Activated T-helper 17 cell treated with anti-CD3 and anti-CD28 coated beads, Interleukin-2, amount 50 U/mL, for 72 hours (primary cell): ENCODE measurements around the gene NDFIP2. TPM values are rescaled to one million over a fixed set of nuclear protein-coding genes. Genes with fewer than 3 reads are reported as not detected.
"Not testable (repeated sequence)": the region's sequence is repeated elsewhere in the genome, so short reads cannot be mapped to it uniquely, and the experiment has no call there.

Experiments used
- ATAC-seq: fragments of 150-1000 bp; cut with Tn5 transposase; replicated peaks from 2 replicates; pipeline ENCODE4 v1.10.0; 2021; ENCODE audit warnings: mild to moderate bottlenecking, moderate library complexity
- H3K27ac Mint-ChIP-seq: one replicate; pipeline ENCODE4 v1.8.0; 2022; ENCODE audit warnings: mixed read lengths
- H3K27me3 Mint-ChIP-seq: one replicate; pipeline ENCODE4 v1.8.0; 2022; ENCODE audit warnings: mixed read lengths
- H3K36me3 Mint-ChIP-seq: one replicate; pipeline ENCODE4 v1.8.0; 2022; ENCODE audit warnings: low read depth, mild to moderate bottlenecking, mixed read lengths
- H3K4me1 Mint-ChIP-seq: one replicate; pipeline ENCODE4 v1.8.0; 2022; ENCODE audit warnings: mixed read lengths
- H3K4me3 Mint-ChIP-seq: one replicate; pipeline ENCODE4 v1.8.0; 2022; ENCODE audit warnings: mild to moderate bottlenecking, mixed read lengths
- H3K9me3 Mint-ChIP-seq: one replicate; pipeline ENCODE4 v1.8.0; 2022; ENCODE audit warnings: mixed read lengths
- total RNA-seq, 2 donors: library from RNA; stranded (reverse); gene quantifications; one replicate each; pipeline ENCODE4 v1.2.3, GENCODE V29; 2022

The NDFIP2 gene
- total RNA-seq, 2 donors from 2014 or later = 80.6 to 129 TPM

GRCh38 chr13:79548902-79549301, 67.9 kb downstream of the NDFIP2 start:
- no peak for ATAC-seq
- H3K4me3 Mint-ChIP-seq = no peak overlapping the region
- no peak overlapping the region for H3K27ac Mint-ChIP-seq
- H3K9me3 Mint-ChIP-seq = no peaks in the 10 kb centered on the region
- H3K4me1 Mint-ChIP-seq = no peaks in the 10 kb centered on the region
- H3K27me3 Mint-ChIP-seq = no peaks in the 10 kb centered on the region
- peaks cover 60% of the 10 kb centered on the region for H3K36me3 Mint-ChIP-seq

GRCh38 chr13:79549355-79550106, 68.6 kb downstream of the NDFIP2 start:
- Mint-ChIP-seq H3K27ac (no peak overlapping the region), H3K4me3 (no peak overlapping the region), H3K9me3 (no peaks in the 10 kb centered on the region), H3K4me1 (no peaks in the 10 kb centered on the region), H3K36me3 (peaks cover 63% of the 10 kb centered on the region), H3K27me3 (no peaks in the 10 kb centered on the region)
- ATAC-seq = no peak

- no peaks in the 10 kb centered on the region for H3K4me1 Mint-ChIP-seq
- no peak overlapping the region for H3K27ac Mint-ChIP-seq
- H3K36me3 Mint-ChIP-seq = peaks cover 47% of the 10 kb centered on the region
- H3K27me3 Mint-ChIP-seq = no peaks in the 10 kb centered on the region
- no peak for ATAC-seq
- H3K9me3 Mint-ChIP-seq = peaks cover 8% of the 10 kb centered on the region
- no peak overlapping the region for H3K4me3 Mint-ChIP-seq
These were observed 76.7 kb downstream of the NDFIP2 start for GRCh38 chr13:79557666-79558065.

GRCh38 chr13:79560954-79561353, 80.0 kb downstream of the NDFIP2 start:
- H3K9me3 Mint-ChIP-seq = peaks cover 23% of the 10 kb centered on the region
- peaks cover 31% of the 10 kb centered on the region for H3K36me3 Mint-ChIP-seq
- no peak for ATAC-seq
- H3K27ac Mint-ChIP-seq = no peak overlapping the region
- H3K4me3 Mint-ChIP-seq = no peak overlapping the region
- peaks cover 4% of the 10 kb centered on the region for H3K27me3 Mint-ChIP-seq
- H3K4me1 Mint-ChIP-seq = no peaks in the 10 kb centered on the region

- ATAC-seq = no peak
- Mint-ChIP-seq H3K36me3 (peaks cover 19% of the 10 kb centered on the region), H3K4me3 (no peak overlapping the region), H3K27me3 (peaks cover 4% of the 10 kb centered on the region), H3K27ac (no peak overlapping the region), H3K4me1 (no peaks in the 10 kb centered on the region), H3K9me3 (peaks cover 23% of the 10 kb centered on the region)
These were observed 81.6 kb downstream of the NDFIP2 start for GRCh38 chr13:79562557-79562956.

GRCh38 chr13:79566118-79566517, 85.2 kb downstream of the NDFIP2 start:
- H3K4me3 Mint-ChIP-seq = no peak overlapping the region
- no peak overlapping the region for H3K27ac Mint-ChIP-seq
- H3K27me3 Mint-ChIP-seq = peaks cover 8% of the 10 kb centered on the region
- H3K4me1 Mint-ChIP-seq = no peaks in the 10 kb centered on the region
- no peaks in the 10 kb centered on the region for H3K36me3 Mint-ChIP-seq
- peaks cover 19% of the 10 kb centered on the region for H3K9me3 Mint-ChIP-seq
- ATAC-seq = no peak

GRCh38 chr13:79571147-79571546, 90.2 kb downstream of the NDFIP2 start:
- ATAC-seq = no peak
- Mint-ChIP-seq H3K27me3 (peaks cover 4% of the 10 kb centered on the region), H3K27ac (no peak overlapping the region), H3K9me3 (peaks cover 6% of the 10 kb centered on the region), H3K4me1 (no peaks in the 10 kb centered on the region), H3K4me3 (no peak overlapping the region), H3K36me3 (no peaks in the 10 kb centered on the region)

- H3K27me3 Mint-ChIP-seq, H3K4me3 Mint-ChIP-seq, ATAC-seq, H3K4me1 Mint-ChIP-seq, H3K27ac Mint-ChIP-seq, H3K9me3 Mint-ChIP-seq, H3K36me3 Mint-ChIP-seq: not testable (repeated sequence)
These were observed 92.9 kb downstream of the NDFIP2 start for GRCh38 chr13:79573892-79574291.

GRCh38 chr13:79581870-79582315, 100.9 kb downstream of the NDFIP2 start:
- Mint-ChIP-seq H3K9me3 (peaks cover 3% of the 10 kb centered on the region), H3K27ac (no peak overlapping the region), H3K4me1 (no peaks in the 10 kb centered on the region), H3K36me3 (no peaks in the 10 kb centered on the region), H3K4me3 (no peak overlapping the region), H3K27me3 (no peaks in the 10 kb centered on the region)
- no peak for ATAC-seq

- H3K36me3 Mint-ChIP-seq = no peaks in the 10 kb centered on the region
- no peak for ATAC-seq
- H3K27ac Mint-ChIP-seq = no peak overlapping the region
- H3K9me3 Mint-ChIP-seq = no peaks in the 10 kb centered on the region
- H3K4me1 Mint-ChIP-seq = no peaks in the 10 kb centered on the region
- no peaks in the 10 kb centered on the region for H3K27me3 Mint-ChIP-seq
- H3K4me3 Mint-ChIP-seq = no peak overlapping the region
These were observed 101.9 kb downstream of the NDFIP2 start for GRCh38 chr13:79582896-79583295.

GRCh38 chr13:79585033-79585432, 104.1 kb downstream of the NDFIP2 start:
- Mint-ChIP-seq H3K4me1 (no peaks in the 10 kb centered on the region), H3K9me3 (no peaks in the 10 kb centered on the region), H3K27me3 (no peaks in the 10 kb centered on the region), H3K4me3 (no peak overlapping the region), H3K36me3 (no peaks in the 10 kb centered on the region), H3K27ac (no peak overlapping the region)
- ATAC-seq = no peak

GRCh38 chr13:79589603-79590393, 108.8 kb downstream of the NDFIP2 start:
- ATAC-seq = no peak
- Mint-ChIP-seq H3K9me3 (peaks cover 3% of the 10 kb centered on the region), H3K4me1 (no peaks in the 10 kb centered on the region), H3K36me3 (no peaks in the 10 kb centered on the region), H3K27me3 (peaks cover 3% of the 10 kb centered on the region), H3K4me3 (no peak overlapping the region), H3K27ac (no peak overlapping the region)

GRCh38 chr13:79590394-79590676, 109.4 kb downstream of the NDFIP2 start:
- ATAC-seq = no peak
- Mint-ChIP-seq H3K9me3 (peaks cover 3% of the 10 kb centered on the region), H3K27ac (no peak overlapping the region), H3K36me3 (no peaks in the 10 kb centered on the region), H3K4me1 (no peaks in the 10 kb centered on the region), H3K27me3 (peaks cover 3% of the 10 kb centered on the region), H3K4me3 (no peak overlapping the region)

GRCh38 chr13:79591493-79591892, 110.5 kb downstream of the NDFIP2 start:
- Mint-ChIP-seq H3K4me1 (no peaks in the 10 kb centered on the region), H3K4me3 (no peak overlapping the region), H3K27ac (no peak overlapping the region), H3K9me3 (peaks cover 3% of the 10 kb centered on the region), H3K36me3 (no peaks in the 10 kb centered on the region), H3K27me3 (peaks cover 6% of the 10 kb centered on the region)
- no peak for ATAC-seq

GRCh38 chr13:79593121-79593520, 112.2 kb downstream of the NDFIP2 start:
- H3K27ac Mint-ChIP-seq = no peak overlapping the region
- H3K4me3 Mint-ChIP-seq = no peak overlapping the region
- ATAC-seq = no peak
- no peaks in the 10 kb centered on the region for H3K36me3 Mint-ChIP-seq
- H3K9me3 Mint-ChIP-seq = peaks cover 3% of the 10 kb centered on the region
- H3K4me1 Mint-ChIP-seq = no peaks in the 10 kb centered on the region
- H3K27me3 Mint-ChIP-seq = peaks cover 6% of the 10 kb centered on the region
